Endothelial cell of umbilical vein (primary cell): ENCODE data around the gene INS. TPM values are rescaled to one million over a fixed set of nuclear protein-coding genes. Genes with fewer than 3 reads are reported as not detected.

ENCODE experiments used
- BruUV-seq: library from RNA; stranded (reverse); fragments of 400-500 nt; replicated peaks from 2 replicates; lab custom pipeline; 2021; lab: Mats Ljungman, UMichigan
- CTCF ChIA-PET: fragments of 300-600, 350-600 bp; sonication (Branson Sonifier 250); formaldehyde crosslinking; loops from one replicate; lab custom pipeline; 2021; ENCODE audit warnings: antibody characterized with exemption, inconsistent platforms; lab: Charles Lee
- POLR2A ChIA-PET: fragments of 300-600, 350-600 bp; sonication (Branson Sonifier 250); formaldehyde crosslinking; loops from one replicate; lab custom pipeline; 2021; ENCODE audit warnings: antibody characterized with exemption, inconsistent platforms; lab: Charles Lee
- DNase-seq: peaks from one replicate; pipeline ENCODE4 v3.0.0-alpha.2; 2011; ENCODE audit warnings: low read depth, low spot score
- FAIRE-seq: peaks from 2 replicates; lab custom pipeline; 2011; peaks lifted over from hg19 to GRCh38; lab: Jason Lieb, UNC
- H2AFZ ChIP-seq: 2 replicates; pipeline ENCODE4 v1.6.0; 2012; ENCODE audit warnings: low read depth, low read length, control low read depth, inconsistent platforms
- H3K27ac ChIP-seq: 2 replicates; pipeline ENCODE4 v1.5.1; 2011; ENCODE audit warnings: low read depth, mild to moderate bottlenecking, control low read depth, low read length, moderate library complexity; ENCODE audit not compliant: insufficient read depth
- H3K27me3 ChIP-seq, 2 experiments: 2 replicates each; pipeline versions ENCODE4 v1.6.0 to v1.6.1; 2011; ENCODE audit warnings: low read length in 2 of 2, mixed read lengths in 1 of 2; ENCODE audit not compliant: control insufficient read depth in 2 of 2, insufficient read depth in 2 of 2
- H3K36me3 ChIP-seq, 2 experiments: 2 replicates in 1 of 2; 3 replicates in 1 of 2; pipeline ENCODE4 v1.5.1; 2011; ENCODE audit warnings: low read length in 2 of 2, mild to moderate bottlenecking in 1 of 2, moderate library complexity in 1 of 2; ENCODE audit not compliant: control insufficient read depth in 2 of 2, insufficient read depth in 2 of 2; ENCODE audit errors: extremely low read depth in 1 of 2
- H3K4me1 ChIP-seq: 3 replicates; pipeline ENCODE4 v1.5.1; 2011; ENCODE audit warnings: mild to moderate bottlenecking, low read length; ENCODE audit not compliant: control insufficient read depth, insufficient read depth; ENCODE audit errors: extremely low read depth
- H3K4me2 ChIP-seq: 2 replicates; pipeline ENCODE4 v1.6.1; 2011; ENCODE audit warnings: low read length, control low read depth, mixed read lengths; ENCODE audit not compliant: insufficient read depth
- H3K4me3 ChIP-seq, 3 experiments: fragments of 200-600 bp in 1 of 3; sonication (generic), shearing (Covaris generic) in 1 of 3; replicated peaks in 1 of 3; 2 replicates each; pipeline ENCODE4 v1.5.1; 2011 to 2016; ENCODE audit warnings: control low read depth in 3 of 3, low read length in 3 of 3, mild to moderate bottlenecking in 2 of 3, inconsistent platforms in 1 of 3, low read depth in 1 of 3, moderate library complexity in 1 of 3; ENCODE audit not compliant: insufficient read depth in 1 of 3
- H3K79me2 ChIP-seq: 2 replicates; pipeline ENCODE4 v1.6.0; 2012; ENCODE audit warnings: low read length, inconsistent platforms; ENCODE audit not compliant: control insufficient read depth, insufficient read depth
- H3K9ac ChIP-seq: replicated peaks from 2 replicates; pipeline ENCODE3; 2011; ENCODE audit warnings: low read length, control low read depth; ENCODE audit not compliant: insufficient read depth; ENCODE audit errors: extremely low read depth
- H3K9me1 ChIP-seq: replicated peaks from 3 replicates; pipeline ENCODE4 v1.6.0; 2011; ENCODE audit warnings: mild to moderate bottlenecking, low read length; ENCODE audit not compliant: control insufficient read depth, insufficient read depth; ENCODE audit errors: extremely low read depth
- H3K9me3 ChIP-seq: replicated peaks from 2 replicates; pipeline ENCODE4 v1.5.1; 2012; ENCODE audit warnings: low read length, inconsistent platforms; ENCODE audit not compliant: control insufficient read depth, insufficient read depth
- H4K20me1 ChIP-seq: replicated peaks from 2 replicates; pipeline ENCODE3; 2011; ENCODE audit warnings: mild to moderate bottlenecking, low read length; ENCODE audit not compliant: control insufficient read depth, insufficient read depth; ENCODE audit errors: extremely low read depth
- EZH2 ChIP-seq: IDR thresholded peaks from 2 replicates; pipeline ENCODE4 v1.6.1; 2012; ENCODE audit warnings: borderline replicate concordance, low read depth, mild to moderate bottlenecking, moderate library complexity, low read length, inconsistent platforms; ENCODE audit not compliant: severe bottlenecking
- MYC ChIP-seq: IDR thresholded peaks from one replicate; pipeline ENCODE4 v1.6.1; 2011; ENCODE audit warnings: mild to moderate bottlenecking, low read depth, low read length
- dilution Hi-C: fragments of 300-500 bp; cut with MboI; formaldehyde crosslinking; loops from one replicate; pipeline ENCODE4 v1.15.0; 2019; ENCODE audit warnings: low sequenced_read_pairs; ENCODE audit not compliant: extremely low pct_ligation_motif_present
- intact Hi-C: fragments of 100-400 bp; cut with micrococcal nuclease; formaldehyde crosslinking; loops from one replicate; pipeline ENCODE4 v1.10.0; 2022
- polyA plus RNA-seq, 4 experiments: library from polyadenylated mRNA; depleted of rRNA in 3 of 4; stranded (reverse) in 3 of 4; unstranded in 1 of 4; fragments of >200 nt; gene quantifications; 2 replicates each; pipeline versions ENCODE4 v1.2.1 to v1.2.3, GENCODE V29; 2011 to 2012; ENCODE audit warnings: missing spikeins in 1 of 4
- total RNA-seq: library from RNA; stranded (reverse); gene quantifications from 2 replicates; pipeline ENCODE4 v1.2.3, GENCODE V29; 2021
- TF ChIP-seq, protein P1 (sequence below), 2 donors: IDR thresholded peaks; 1 replicate in 1 of 2; 2 replicates in 1 of 2; pipeline ENCODE4 v1.5.1; 2011; ENCODE audit warnings: low read length in 2 of 2, mild to moderate bottlenecking in 2 of 2, moderate library complexity in 2 of 2, control low read depth in 1 of 2, inconsistent platforms in 1 of 2, low read depth in 1 of 2; ENCODE audit not compliant: insufficient read depth in 1 of 2; ENCODE audit errors: extremely low read depth in 1 of 2
- TF ChIP-seq, protein P2 (sequence below): IDR thresholded peaks from 2 replicates; pipeline ENCODE4 v1.6.1; 2011; ENCODE audit not compliant: insufficient read depth, insufficient read length

Gene INS
- total and polyA plus RNA-seq, 2 donors (not counting 3 experiments of a cell fraction or from before 2014, with no cell fraction given) = not detected

DNA sequence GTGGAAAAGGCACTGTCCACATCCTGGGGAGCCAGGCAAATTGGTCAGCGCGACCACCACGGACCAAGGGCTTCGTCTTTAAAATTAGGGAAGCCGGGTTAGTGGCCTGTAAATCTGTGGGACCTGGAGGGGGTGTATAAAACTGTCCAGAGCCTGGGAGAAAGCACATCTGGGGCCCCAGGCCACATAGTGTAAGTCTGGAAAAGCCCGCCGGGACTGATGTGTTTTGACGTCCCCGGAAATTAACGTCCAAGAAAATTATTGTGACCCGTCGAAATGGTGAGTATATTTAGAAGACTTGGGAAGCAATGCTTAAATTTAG lies 17.6 kb downstream of the INS start:
- Histone ChIP-seq H3K9ac (no peak overlapping the region), H3K27ac (no peak overlapping the region), H4K20me1 (no peaks in the 10 kb centered on the region), H3K4me2 (no peak overlapping the region), H2AFZ (no peak overlapping the region), H3K4me3 (no peak overlapping the region), H3K9me3 (no peaks in the 10 kb centered on the region), H3K36me3 (no peaks in the 10 kb centered on the region), H3K9me1 (no peaks in the 10 kb centered on the region), H3K4me1 (no peaks in the 10 kb centered on the region), H3K27me3 (peaks cover 58 to 79% of the 10 kb centered on the region in 2 experiments), H3K79me2 (no peaks in the 10 kb centered on the region)
- CTCF ChIA-PET = interaction anchor here (1.0 to 5.9 kb wide), 2 partner anchors 8 to 107 kb away, joined by 3 to 64 read pairs; no protein-coding TSS in a partner anchor
- POLR2A ChIA-PET = no interaction called here
- TF ChIP-seq, protein P1, sequence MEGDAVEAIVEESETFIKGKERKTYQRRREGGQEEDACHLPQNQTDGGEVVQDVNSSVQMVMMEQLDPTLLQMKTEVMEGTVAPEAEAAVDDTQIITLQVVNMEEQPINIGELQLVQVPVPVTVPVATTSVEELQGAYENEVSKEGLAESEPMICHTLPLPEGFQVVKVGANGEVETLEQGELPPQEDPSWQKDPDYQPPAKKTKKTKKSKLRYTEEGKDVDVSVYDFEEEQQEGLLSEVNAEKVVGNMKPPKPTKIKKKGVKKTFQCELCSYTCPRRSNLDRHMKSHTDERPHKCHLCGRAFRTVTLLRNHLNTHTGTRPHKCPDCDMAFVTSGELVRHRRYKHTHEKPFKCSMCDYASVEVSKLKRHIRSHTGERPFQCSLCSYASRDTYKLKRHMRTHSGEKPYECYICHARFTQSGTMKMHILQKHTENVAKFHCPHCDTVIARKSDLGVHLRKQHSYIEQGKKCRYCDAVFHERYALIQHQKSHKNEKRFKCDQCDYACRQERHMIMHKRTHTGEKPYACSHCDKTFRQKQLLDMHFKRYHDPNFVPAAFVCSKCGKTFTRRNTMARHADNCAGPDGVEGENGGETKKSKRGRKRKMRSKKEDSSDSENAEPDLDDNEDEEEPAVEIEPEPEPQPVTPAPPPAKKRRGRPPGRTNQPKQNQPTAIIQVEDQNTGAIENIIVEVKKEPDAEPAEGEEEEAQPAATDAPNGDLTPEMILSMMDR (IDR thresholded peaks at IDR 0.05; ENCODE audit: extremely low read depth in 1 of 2, insufficient read depth in 1 of 2, low read depth in 1 of 2, low read length in 2 of 2) = no peak
- no peak for TF ChIP-seq MYC
- FAIRE-seq (no peak), DNase-seq (no peak)
- intact Hi-C loops = no loop called here
- dilution Hi-C loops = no loop called here
- BruUV-seq = no TSS peak

DNA sequence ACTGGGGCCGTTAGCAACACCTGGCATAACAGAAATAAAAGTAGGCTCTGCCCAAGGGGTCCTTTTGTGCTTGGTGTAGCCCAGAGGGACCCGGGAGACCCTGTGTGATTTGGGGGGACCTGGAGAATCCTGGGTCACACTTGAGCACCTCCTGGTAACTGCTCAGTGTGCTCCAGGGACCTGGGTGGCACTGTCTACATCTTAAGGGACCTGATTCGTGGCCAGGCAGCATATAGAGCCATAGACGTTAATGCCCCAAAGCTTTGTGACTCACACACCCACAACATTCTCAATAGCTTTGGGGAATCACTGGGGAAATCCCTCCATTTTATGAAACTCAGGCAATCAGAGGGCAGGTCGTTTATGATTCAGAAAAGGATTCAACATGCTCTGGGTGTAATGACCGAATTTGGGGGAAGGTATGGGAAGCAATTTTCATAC lies 18.2 kb downstream of the INS start:
- no peak for DNase-seq
- no TSS peak for BruUV-seq
- peaks cover 55 to 77% of the 10 kb centered on the region in 2 experiments for H3K27me3 ChIP-seq
- no peak overlapping the region for H3K4me3 ChIP-seq
- H3K9me1 ChIP-seq = no peaks in the 10 kb centered on the region
- no peak overlapping the region for H3K9ac ChIP-seq
- H3K79me2 ChIP-seq = no peaks in the 10 kb centered on the region
- POLR2A ChIA-PET = no interaction called here
- H3K4me1 ChIP-seq = no peaks in the 10 kb centered on the region
- intact Hi-C loops = no loop called here
- dilution Hi-C loops = no loop called here
- H2AFZ ChIP-seq = no peak overlapping the region
- no peak overlapping the region for H3K27ac ChIP-seq
- H4K20me1 ChIP-seq = no peaks in the 10 kb centered on the region
- TF ChIP-seq, protein P2, sequence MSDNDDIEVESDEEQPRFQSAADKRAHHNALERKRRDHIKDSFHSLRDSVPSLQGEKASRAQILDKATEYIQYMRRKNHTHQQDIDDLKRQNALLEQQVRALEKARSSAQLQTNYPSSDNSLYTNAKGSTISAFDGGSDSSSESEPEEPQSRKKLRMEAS = no peak
- peak; percentile 65 for TF ChIP-seq EZH2
- no peaks in the 10 kb centered on the region for H3K9me3 ChIP-seq
- FAIRE-seq = no peak
- CTCF ChIA-PET = interaction anchor here (1.0 to 5.9 kb wide), 4 partner anchors 9 to 260 kb away, joined by 3 to 64 read pairs (median 6); no protein-coding TSS in a partner anchor
- H3K4me2 ChIP-seq = no peak overlapping the region
- no peaks in the 10 kb centered on the region for H3K36me3 ChIP-seq
